Testis (tissue), 3 donors: ENCODE measurements around the gene MACROD2. TPM values are rescaled to one million over a fixed set of nuclear protein-coding genes. Genes with fewer than 3 reads are reported as not detected.

Source experiments
- DNase-seq: peaks from one replicate; pipeline ENCODE4 v3.0.0-alpha.2; 2019
- H3K27ac ChIP-seq, 2 donors: fragments of 200-600 bp; sonication (generic); one replicate each; pipeline ENCODE4 v1.5.1; 2019
- H3K27me3 ChIP-seq: fragments of 200-600 bp; sonication (generic); one replicate; pipeline ENCODE4 v1.5.1; 2019
- H3K36me3 ChIP-seq: fragments of 200-600 bp; sonication (generic); one replicate; pipeline ENCODE4 v1.5.1; 2017; ENCODE audit warnings: low read depth; ENCODE audit errors: missing control alignments
- H3K4me1 ChIP-seq: fragments of 200-600 bp; sonication (generic); one replicate; pipeline ENCODE4 v1.5.1; 2019
- H3K4me3 ChIP-seq, 2 donors: fragments of 200-600 bp; sonication (generic); one replicate each; pipeline ENCODE4 v1.5.1; 2017 to 2019
- H3K9me3 ChIP-seq: fragments of 200-600 bp; sonication (generic); one replicate; pipeline ENCODE4 v1.5.1; 2017
- CTCF ChIP-seq, 3 experiments: fragments of 450-650 bp in 2 of 3; fragments of 200-600 bp in 1 of 3; sonication (generic) in 1 of 3; IDR thresholded peaks; one replicate each; pipeline ENCODE4 v1.5.1; 2016 to 2019; ENCODE audit warnings: antibody characterized with exemption in 3 of 3, mild to moderate bottlenecking in 2 of 3, moderate library complexity in 1 of 3
- POLR2A ChIP-seq: fragments of 450-650 bp; IDR thresholded peaks from one replicate; pipeline ENCODE4 v1.6.1; 2017; ENCODE audit warnings: antibody characterized with exemption, mild to moderate bottlenecking, moderate library complexity
- WGBS, 2 donors: methylation state at CpG; one replicate each; pipeline ENCODE4 v1.1.5; 2018; 5-methylcytosine and 5-hydroxymethylcytosine counted together
- intact Hi-C: fragments of 100-400 bp; cut with DNase I; formaldehyde crosslinking; loops from one replicate; pipeline ENCODE4 v1.15.1; 2023; ENCODE audit warnings: low total_unique reads
- polyA plus RNA-seq: library from polyadenylated mRNA; stranded (reverse); fragments of 350-450 nt; fragmentation: Illumina TruSeq; extraction: RNeasy Lipid Tissue Mini Kit (QIAGEN cat#74804); gene quantifications from one replicate; pipeline ENCODE4 v1.2.3, GENCODE V29; 2014; ENCODE audit warnings: low read depth, low replicate concordance; ENCODE audit not compliant: insufficient read depth
- total RNA-seq, 2 donors: library from RNA; depleted of rRNA; stranded (reverse); fragments of >200 nt; gene quantifications; one replicate each; pipeline ENCODE4 v1.2.3, GENCODE V29; 2016

MACROD2 gene
- total and polyA plus RNA-seq, 3 donors from 2014 or later: 12.6 to 20.6 (median 16.8) TPM

- Histone ChIP-seq H3K27me3 (no peaks in the 10 kb centered on the region), H3K4me3 (no peak overlapping the region), H3K9me3 (no peaks in the 10 kb centered on the region), H3K27ac (no peak overlapping the region), H3K36me3 (no peaks in the 10 kb centered on the region), H3K4me1 (no peaks in the 10 kb centered on the region)
- intact Hi-C loops: no loop called here
- DNase-seq: no peak
- no peak for TF ChIP-seq POLR2A
- TF ChIP-seq CTCF (IDR thresholded peaks at IDR 0.05): no peak
- WGBS, 2 donors: 61 to 96% methylated on average over 2 of the region's 2 CpGs
Observed at GRCh38 chr20:15422966-15423365, 1427.7 kb downstream of the MACROD2 start.

GRCh38 chr20:15439551-15439950 lies 1444.2 kb downstream of the MACROD2 start:
- no peaks in the 10 kb centered on the region for H3K27me3 ChIP-seq
- 46 to 51% methylated on average over 3 of the region's 3 CpGs for WGBS, 2 donors
- DNase-seq: no peak

GRCh38 chr20:15440049-15440820 lies 1444.9 kb downstream of the MACROD2 start:
- no peak for DNase-seq

More at GRCh38 chr20:15439551-15439950, 1444.2 kb downstream of the MACROD2 start:
- Histone ChIP-seq H3K9me3 (no peaks in the 10 kb centered on the region), H3K27ac (no peak overlapping the region), H3K4me3 (no peak overlapping the region), H3K4me1 (peaks cover 6% of the 10 kb centered on the region), H3K36me3 (no peaks in the 10 kb centered on the region)
- intact Hi-C loops: no loop called here
- TF ChIP-seq CTCF (IDR thresholded peaks at IDR 0.05): no peak
- no peak for TF ChIP-seq POLR2A

GRCh38 chr20:15445056-15445840 lies 1449.9 kb downstream of the MACROD2 start:
- DNase-seq: no peak
- Histone ChIP-seq H3K27me3 (no peaks in the 10 kb centered on the region), H3K27ac (no peak overlapping the region), H3K36me3 (no peaks in the 10 kb centered on the region), H3K4me1 (peaks cover 9% of the 10 kb centered on the region), H3K4me3 (no peak overlapping the region), H3K9me3 (no peaks in the 10 kb centered on the region)
- intact Hi-C loops: no loop called here
- TF ChIP-seq POLR2A (no peak), CTCF (IDR thresholded peaks at IDR 0.05) (no peak)
- WGBS, 2 donors: 66 to 72% methylated on average over 5 of the region's 5 CpGs

More at GRCh38 chr20:15440049-15440820, 1444.9 kb downstream of the MACROD2 start:
- Histone ChIP-seq H3K27me3 (no peaks in the 10 kb centered on the region), H3K9me3 (no peaks in the 10 kb centered on the region), H3K27ac (no peak overlapping the region), H3K4me3 (no peak overlapping the region), H3K4me1 (peaks cover 6% of the 10 kb centered on the region), H3K36me3 (no peaks in the 10 kb centered on the region)
- intact Hi-C loops: no loop called here
- no peak for TF ChIP-seq CTCF (IDR thresholded peaks at IDR 0.05)
- TF ChIP-seq POLR2A: no peak
- 58 to 67% methylated on average over 7 of the region's 7 CpGs for WGBS, 2 donors
